Prostate gland (tissue), 2 donors: ENCODE results near the gene ABHD17B. TPM values are rescaled to one million over a fixed set of nuclear protein-coding genes. Genes with fewer than 3 reads are reported as not detected.

ENCODE experiments used
- DNase-seq: peaks from one replicate; pipeline ENCODE4 v3.0.0-alpha.2; 2019; ENCODE audit warnings: low spot score
- H3K27ac ChIP-seq, 2 donors: fragments of 200-600 bp; sonication (generic); 2 replicates each; pipeline ENCODE4 v1.5.1; 2017 to 2019
- H3K27me3 ChIP-seq: fragments of 200-600 bp; sonication (generic); replicated peaks from 2 replicates; pipeline ENCODE4 v1.5.1; 2019; ENCODE audit not compliant: insufficient read depth
- H3K36me3 ChIP-seq, 2 donors: fragments of 200-600 bp; sonication (generic); 1 replicate in 1 of 2; 2 replicates in 1 of 2; pipeline versions ENCODE4 v1.5.1 to v1.8.1; 2017 to 2019
- H3K4me1 ChIP-seq: fragments of 200-600 bp; sonication (generic); replicated peaks from 2 replicates; pipeline ENCODE4 v1.5.1; 2019
- H3K4me3 ChIP-seq, 2 donors: fragments of 200-600 bp; sonication (generic); 2 replicates each; pipeline ENCODE4 v1.5.1; 2017 to 2019
- H3K9me3 ChIP-seq: fragments of 200-600 bp; sonication (generic); 2 replicates; pipeline ENCODE4 v1.5.1; 2017
- POLR2A ChIP-seq: fragments of 450-650 bp; IDR thresholded peaks from one replicate; pipeline ENCODE4 v1.6.1; 2016; ENCODE audit warnings: antibody characterized with exemption, mild to moderate bottlenecking
- POLR2AphosphoS5 ChIP-seq: sonication (generic); formaldehyde crosslinking; IDR thresholded peaks from one replicate; pipeline ENCODE4 v1.6.1; 2017; ENCODE audit warnings: antibody characterized with exemption
- WGBS: methylation state at CpG from one replicate; pipeline ENCODE4 v1.1.5; 2018; 5-methylcytosine and 5-hydroxymethylcytosine counted together
- intact Hi-C: fragments of 100-400 bp; cut with DNase I; formaldehyde crosslinking; loops from one replicate; pipeline ENCODE4 v1.14.2; 2022
- total RNA-seq, 2 donors: library from RNA; depleted of rRNA; stranded (reverse); fragments of >200 nt; gene quantifications; one replicate each; pipeline ENCODE4 v1.1.0, GENCODE V29; 2016
- TF ChIP-seq, protein P1 (sequence below), 4 experiments: fragments of 200-600 bp in 2 of 4; fragments of 450-650 bp in 2 of 4; sonication (generic) in 2 of 4; IDR thresholded peaks; 1 replicate in 3 of 4; 2 replicates in 1 of 4; pipeline ENCODE4 v1.5.1; 2016 to 2019; ENCODE audit warnings: antibody characterized with exemption in 4 of 4, mild to moderate bottlenecking in 2 of 4, moderate library complexity in 2 of 4

ABHD17B gene
- total RNA-seq, 2 donors from 2014 or later, result 31.6 to 42.4 TPM

DNA sequence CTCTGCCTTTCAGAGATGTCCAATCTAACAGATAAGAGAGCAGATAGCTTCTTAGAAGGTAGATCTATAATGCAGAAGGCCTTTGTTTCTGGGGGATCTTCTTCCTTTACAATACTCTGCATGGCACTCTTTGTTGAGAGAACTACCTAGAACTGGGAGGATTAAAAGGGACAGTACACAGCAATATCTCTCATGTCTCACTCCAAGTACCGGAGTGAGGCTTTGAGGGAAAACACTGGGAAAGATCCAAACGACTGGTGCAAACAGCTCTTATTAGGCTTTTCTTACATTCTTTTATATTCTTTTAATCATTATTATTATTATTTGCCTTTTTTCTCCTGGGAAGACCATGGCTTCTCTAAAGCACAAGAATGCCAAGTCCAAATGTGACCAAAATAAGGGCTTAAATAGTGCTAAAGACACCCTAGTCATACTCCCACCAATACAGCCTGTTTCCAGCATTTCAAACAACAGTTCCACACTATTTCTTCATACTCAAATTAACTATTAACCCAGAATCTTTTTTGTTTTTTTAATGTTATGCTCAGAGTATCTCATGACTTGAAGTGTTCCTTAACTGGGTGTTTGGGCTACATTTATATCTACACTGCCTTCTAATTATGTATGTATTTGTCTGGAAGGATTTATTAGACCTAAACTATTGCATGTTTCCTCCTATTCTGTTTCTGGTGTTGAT lies 52.7 kb downstream of the ABHD17B start:
- no peak overlapping the region for H3K4me3 ChIP-seq
- intact Hi-C loops, result no loop called here
- DNase-seq, result no peak
- H3K36me3 ChIP-seq, result no peaks in the 10 kb centered on the region
- H3K27ac ChIP-seq, result no peak overlapping the region
- TF ChIP-seq POLR2AphosphoS5, result no peak
- TF ChIP-seq, protein P1, sequence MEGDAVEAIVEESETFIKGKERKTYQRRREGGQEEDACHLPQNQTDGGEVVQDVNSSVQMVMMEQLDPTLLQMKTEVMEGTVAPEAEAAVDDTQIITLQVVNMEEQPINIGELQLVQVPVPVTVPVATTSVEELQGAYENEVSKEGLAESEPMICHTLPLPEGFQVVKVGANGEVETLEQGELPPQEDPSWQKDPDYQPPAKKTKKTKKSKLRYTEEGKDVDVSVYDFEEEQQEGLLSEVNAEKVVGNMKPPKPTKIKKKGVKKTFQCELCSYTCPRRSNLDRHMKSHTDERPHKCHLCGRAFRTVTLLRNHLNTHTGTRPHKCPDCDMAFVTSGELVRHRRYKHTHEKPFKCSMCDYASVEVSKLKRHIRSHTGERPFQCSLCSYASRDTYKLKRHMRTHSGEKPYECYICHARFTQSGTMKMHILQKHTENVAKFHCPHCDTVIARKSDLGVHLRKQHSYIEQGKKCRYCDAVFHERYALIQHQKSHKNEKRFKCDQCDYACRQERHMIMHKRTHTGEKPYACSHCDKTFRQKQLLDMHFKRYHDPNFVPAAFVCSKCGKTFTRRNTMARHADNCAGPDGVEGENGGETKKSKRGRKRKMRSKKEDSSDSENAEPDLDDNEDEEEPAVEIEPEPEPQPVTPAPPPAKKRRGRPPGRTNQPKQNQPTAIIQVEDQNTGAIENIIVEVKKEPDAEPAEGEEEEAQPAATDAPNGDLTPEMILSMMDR (IDR thresholded peaks at IDR 0.05), result no peak
- H3K9me3 ChIP-seq, result no peaks in the 10 kb centered on the region
- no peaks in the 10 kb centered on the region for H3K4me1 ChIP-seq
- H3K27me3 ChIP-seq, result no peaks in the 10 kb centered on the region
- WGBS, result 98% methylated on average over 2 of the region's 2 CpGs

DNA sequence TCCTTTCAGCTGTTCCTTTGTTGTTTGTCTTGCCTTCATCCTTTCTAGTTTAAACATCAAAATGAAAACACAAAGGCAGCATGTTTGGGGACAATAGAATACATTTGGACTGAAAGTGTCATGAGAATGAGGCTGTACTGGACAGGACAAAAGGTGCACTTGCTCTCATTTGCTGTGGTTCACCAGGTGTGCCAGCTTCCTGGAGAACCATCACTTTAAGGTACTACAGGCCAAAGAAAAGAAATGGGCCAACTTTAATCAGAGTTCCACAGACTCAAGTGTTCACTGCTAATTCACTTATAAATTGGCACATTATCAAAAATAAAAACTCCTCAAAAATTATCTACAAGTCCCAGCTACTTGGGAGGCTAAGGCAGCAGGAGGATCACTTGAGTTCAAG lies 53.8 kb downstream of the ABHD17B start:
- no peak overlapping the region for H3K27ac ChIP-seq
- no peak for DNase-seq
- no peaks in the 10 kb centered on the region for H3K4me1 ChIP-seq
- no peaks in the 10 kb centered on the region for H3K9me3 ChIP-seq
- TF ChIP-seq POLR2A, result no peak
- TF ChIP-seq, protein P1 (IDR thresholded peaks at IDR 0.05), result no peak
- TF ChIP-seq POLR2AphosphoS5, result no peak
- no peaks in the 10 kb centered on the region for H3K36me3 ChIP-seq
- no peaks in the 10 kb centered on the region for H3K27me3 ChIP-seq
- H3K4me3 ChIP-seq, result no peak overlapping the region
- intact Hi-C loops, result no loop called here

DNA sequence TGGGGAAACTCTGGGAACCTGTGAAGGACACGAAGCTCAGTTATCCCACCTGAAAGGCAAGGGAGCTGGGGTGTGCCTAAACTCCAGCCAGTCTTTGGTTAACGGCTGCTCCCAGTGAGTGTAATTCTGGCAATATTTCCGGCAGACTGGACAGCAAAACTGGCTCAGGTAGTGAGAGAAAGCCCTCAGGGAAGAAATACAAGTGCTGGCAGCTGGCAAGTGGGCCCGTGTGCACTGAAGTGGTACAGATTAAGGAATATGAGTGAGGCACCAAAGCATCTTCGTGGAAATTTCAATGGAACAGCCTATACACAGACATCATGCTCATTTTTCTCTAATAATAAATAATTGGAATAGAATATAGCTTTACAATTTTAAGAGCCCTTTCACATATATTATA lies 56.2 kb downstream of the ABHD17B start:
- WGBS, result 63% methylated on average over 5 of the region's 5 CpGs
- intact Hi-C loops, result no loop called here
- no peaks in the 10 kb centered on the region for H3K4me1 ChIP-seq

DNA sequence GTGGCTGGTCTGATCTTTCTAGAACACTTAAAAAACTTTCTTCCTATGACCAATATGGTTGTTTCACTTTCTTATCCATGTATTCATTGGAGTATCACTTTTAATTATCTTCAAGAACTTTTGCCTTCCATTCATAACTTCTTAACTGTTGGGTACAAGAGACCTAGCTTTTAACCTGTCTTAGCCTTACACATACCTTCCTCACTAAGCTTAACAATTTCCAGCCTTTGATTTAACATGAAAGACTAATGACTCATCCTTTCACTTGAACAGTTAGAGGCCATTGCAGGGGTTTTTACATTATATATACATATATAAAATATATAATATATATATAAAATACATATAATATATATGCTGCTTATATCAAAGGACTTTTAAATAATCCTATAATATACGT lies 57.9 kb downstream of the ABHD17B start:
- no peaks in the 10 kb centered on the region for H3K9me3 ChIP-seq
- intact Hi-C loops, result no loop called here
- 100% methylated on average over 1 of the region's 1 CpG for WGBS
- H3K36me3 ChIP-seq, result no peaks in the 10 kb centered on the region
- H3K4me3 ChIP-seq, result no peak overlapping the region
- H3K4me1 ChIP-seq, result no peaks in the 10 kb centered on the region
- no peak for DNase-seq
- H3K27me3 ChIP-seq, result no peaks in the 10 kb centered on the region
- TF ChIP-seq POLR2AphosphoS5 (no peak), POLR2A (no peak)
- TF ChIP-seq, protein P1 (IDR thresholded peaks at IDR 0.05), result no peak
- H3K27ac ChIP-seq, result no peak overlapping the region

More for the DNA sequence above, 56.2 kb downstream of the ABHD17B start:
- Histone ChIP-seq H3K4me3 (no peak overlapping the region), H3K27me3 (no peaks in the 10 kb centered on the region), H3K36me3 (no peaks in the 10 kb centered on the region), H3K9me3 (no peaks in the 10 kb centered on the region), H3K27ac (no peak overlapping the region)
- no peak for DNase-seq
- TF ChIP-seq POLR2AphosphoS5, result no peak
- TF ChIP-seq, protein P1 (IDR thresholded peaks at IDR 0.05), result no peak
- TF ChIP-seq POLR2A, result no peak

DNA sequence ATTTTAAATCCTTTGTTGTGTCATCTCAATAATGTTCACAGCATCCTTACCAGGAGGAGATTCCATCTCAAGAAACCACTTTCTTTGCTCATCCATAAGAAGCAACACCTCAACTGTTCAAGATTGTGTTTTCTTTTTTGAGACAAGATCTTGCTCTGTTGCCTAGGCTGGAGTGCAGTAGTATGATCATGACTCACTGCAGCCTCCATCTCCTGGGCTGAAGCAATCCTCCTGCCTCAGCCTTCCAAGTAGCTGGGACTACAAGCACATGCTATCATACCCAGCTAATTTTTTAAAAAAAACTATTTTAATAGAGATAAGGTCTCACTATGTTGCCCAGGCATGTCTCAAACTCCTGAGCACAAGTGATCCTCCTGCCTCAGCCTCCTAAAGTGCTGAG lies 60.0 kb downstream of the ABHD17B start:
- H3K4me1 ChIP-seq, result no peaks in the 10 kb centered on the region
- no peaks in the 10 kb centered on the region for H3K27me3 ChIP-seq
- intact Hi-C loops, result no loop called here
- no peak for TF ChIP-seq POLR2A
- H3K27ac ChIP-seq, result no peak overlapping the region
- DNase-seq, result no peak
- H3K4me3 ChIP-seq, result no peak overlapping the region
- no peaks in the 10 kb centered on the region for H3K9me3 ChIP-seq
- H3K36me3 ChIP-seq, result no peaks in the 10 kb centered on the region
